Measurements from ENCODE around the gene GDPD5. TPM values are rescaled to one million over a fixed set of nuclear protein-coding genes. Genes with fewer than 3 reads are reported as not detected.

GDPD5 gene
- total RNA-seq, 1 experiment from 2014 or later: 15.2 TPM

DNA sequence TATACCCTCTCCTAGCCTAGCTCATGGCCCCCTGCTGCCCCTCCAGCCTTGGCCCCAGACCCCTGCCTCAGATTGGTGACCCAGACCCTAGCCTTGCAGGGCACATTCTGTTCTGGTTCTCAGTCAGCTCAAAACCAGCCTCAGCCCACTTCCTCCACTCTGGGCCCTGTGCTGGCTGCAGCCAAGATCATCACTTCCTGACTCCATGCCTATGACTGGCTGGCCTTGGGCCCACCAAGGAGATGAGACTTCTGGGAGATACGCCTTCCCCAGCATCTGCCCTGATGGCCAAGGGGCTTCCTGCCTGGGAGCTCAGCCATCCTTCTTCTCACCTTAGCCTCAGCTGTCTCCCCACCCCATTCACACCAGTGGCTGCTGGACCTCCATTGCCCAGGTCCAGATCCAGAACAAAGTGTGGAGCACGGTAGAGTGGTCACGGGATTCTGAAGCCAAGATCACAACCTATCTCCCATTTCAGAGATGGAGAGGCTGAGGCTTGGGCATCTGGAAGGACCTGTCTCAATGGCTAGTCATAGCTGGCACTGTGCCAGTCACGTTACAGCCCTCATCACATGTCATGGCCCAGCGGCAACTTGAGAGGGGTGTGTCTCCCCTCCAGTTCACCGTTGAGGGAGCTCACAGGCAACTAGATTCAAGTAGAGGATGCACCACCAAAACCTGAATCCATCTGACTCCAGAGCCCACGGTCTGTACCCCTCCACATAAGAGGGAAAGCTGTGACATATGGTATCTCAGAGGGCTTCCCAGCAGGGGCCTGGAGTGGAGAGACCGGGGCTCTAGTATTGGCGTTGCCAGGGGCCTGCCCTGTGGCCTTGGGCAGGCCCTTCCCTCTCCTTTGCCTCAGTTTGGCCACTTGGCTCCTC lies 49.7 kb downstream of the GDPD5 start:
- H3K27me3 ChIP-seq: no peaks in the 10 kb centered on the region
- no peak overlapping the region for H3K4me3 ChIP-seq
- H3K9me3 ChIP-seq: no peaks in the 10 kb centered on the region
- H3K36me3 ChIP-seq: no peaks in the 10 kb centered on the region
- peak; percentile 57 for DNase-seq

DNA sequence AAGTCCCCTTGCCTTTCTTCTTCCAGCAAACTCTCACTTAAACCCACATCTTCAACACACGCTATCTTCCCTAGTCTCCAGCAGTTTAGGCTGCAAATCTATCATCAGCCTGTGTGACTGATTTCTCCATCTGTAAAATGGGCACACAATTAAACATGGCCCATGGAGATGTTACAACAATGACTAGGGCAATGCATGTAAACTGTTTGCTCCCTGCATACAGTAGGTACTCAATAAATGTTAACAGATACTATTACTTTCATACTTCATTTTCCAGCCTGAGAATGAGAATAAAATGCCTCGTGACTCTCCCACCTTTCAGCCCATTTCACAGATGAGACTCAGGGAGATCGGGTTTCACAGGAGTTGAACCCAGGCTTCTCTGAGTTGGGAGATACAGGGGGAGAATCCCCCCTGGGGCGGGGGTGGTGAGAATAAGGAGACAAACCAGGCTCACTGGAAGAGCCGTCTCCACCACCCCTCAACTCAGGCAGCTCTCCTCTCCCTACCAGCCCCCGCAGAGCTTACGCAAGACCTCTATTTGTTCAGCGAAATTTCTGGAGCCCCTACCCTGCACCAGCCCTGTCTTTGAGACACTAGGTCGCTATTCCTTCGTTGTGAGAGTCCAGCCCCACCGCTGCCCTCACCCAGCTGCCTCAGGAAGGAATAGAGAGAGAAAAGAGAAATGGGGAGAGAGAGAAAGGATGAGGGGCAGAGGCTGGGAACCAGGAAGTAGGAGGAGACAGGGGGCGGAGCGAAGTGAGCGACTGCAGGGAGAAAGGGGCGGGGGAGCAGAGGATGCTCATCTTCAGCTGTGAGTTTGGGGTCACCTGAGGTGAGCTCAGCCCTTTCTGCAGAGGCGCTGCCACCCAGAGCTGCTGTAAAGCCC lies 50.6 kb downstream of the GDPD5 start:
- no peak for DNase-seq
- Histone ChIP-seq H3K4me3 (no peak overlapping the region), H3K36me3 (no peaks in the 10 kb centered on the region), H3K9me3 (no peaks in the 10 kb centered on the region), H3K27me3 (no peaks in the 10 kb centered on the region)

DNA sequence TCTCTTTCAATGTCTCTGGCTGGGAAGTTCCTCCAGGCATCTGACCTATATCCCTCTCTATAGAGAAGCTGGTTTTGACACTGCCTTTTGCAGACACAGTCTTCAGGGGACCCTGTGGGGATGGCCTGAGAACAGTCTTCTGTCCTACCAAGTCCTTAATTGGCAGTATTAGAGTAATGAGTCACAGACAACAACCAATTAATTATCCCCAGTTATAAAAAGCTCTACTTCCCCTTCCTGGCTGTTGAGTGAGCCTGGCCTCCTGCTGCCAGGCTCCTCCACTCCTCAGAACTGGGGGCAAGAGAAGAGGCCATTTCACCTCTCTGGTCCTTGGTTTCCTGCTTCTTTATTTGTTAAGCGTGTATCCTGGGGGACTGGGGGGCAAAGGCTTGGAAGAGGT lies 51.5 kb downstream of the GDPD5 start:
- no peak for DNase-seq
- no peaks in the 10 kb centered on the region for H3K9me3 ChIP-seq
- H3K27me3 ChIP-seq: no peaks in the 10 kb centered on the region

DNA sequence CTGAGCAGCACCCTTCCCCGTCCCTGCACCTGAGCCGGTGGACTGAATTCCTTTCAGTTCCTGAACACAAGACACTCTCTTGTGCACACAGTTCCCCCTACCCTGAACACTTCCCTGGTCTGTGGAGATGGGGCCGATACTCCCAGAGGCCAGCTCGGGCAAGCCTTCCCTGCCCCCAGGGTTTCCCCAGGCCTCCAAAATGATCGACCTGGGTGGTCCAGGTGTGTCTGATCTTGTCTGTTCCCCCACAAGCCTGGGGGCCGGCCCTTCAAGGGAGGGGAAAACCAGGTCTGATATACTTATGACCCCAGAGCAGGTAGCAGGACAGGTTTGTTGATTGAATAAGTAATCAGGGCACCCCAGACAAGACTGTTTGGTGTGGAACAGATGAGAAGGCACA lies 52.1 kb downstream of the GDPD5 start:
- no peak for DNase-seq
- no peaks in the 10 kb centered on the region for H3K27me3 ChIP-seq
- no peaks in the 10 kb centered on the region for H3K36me3 ChIP-seq
- no peak overlapping the region for H3K4me3 ChIP-seq
- no peaks in the 10 kb centered on the region for H3K9me3 ChIP-seq

More for the DNA sequence above, 51.5 kb downstream of the GDPD5 start:
- no peak overlapping the region for H3K4me3 ChIP-seq
- no peaks in the 10 kb centered on the region for H3K36me3 ChIP-seq

DNA sequence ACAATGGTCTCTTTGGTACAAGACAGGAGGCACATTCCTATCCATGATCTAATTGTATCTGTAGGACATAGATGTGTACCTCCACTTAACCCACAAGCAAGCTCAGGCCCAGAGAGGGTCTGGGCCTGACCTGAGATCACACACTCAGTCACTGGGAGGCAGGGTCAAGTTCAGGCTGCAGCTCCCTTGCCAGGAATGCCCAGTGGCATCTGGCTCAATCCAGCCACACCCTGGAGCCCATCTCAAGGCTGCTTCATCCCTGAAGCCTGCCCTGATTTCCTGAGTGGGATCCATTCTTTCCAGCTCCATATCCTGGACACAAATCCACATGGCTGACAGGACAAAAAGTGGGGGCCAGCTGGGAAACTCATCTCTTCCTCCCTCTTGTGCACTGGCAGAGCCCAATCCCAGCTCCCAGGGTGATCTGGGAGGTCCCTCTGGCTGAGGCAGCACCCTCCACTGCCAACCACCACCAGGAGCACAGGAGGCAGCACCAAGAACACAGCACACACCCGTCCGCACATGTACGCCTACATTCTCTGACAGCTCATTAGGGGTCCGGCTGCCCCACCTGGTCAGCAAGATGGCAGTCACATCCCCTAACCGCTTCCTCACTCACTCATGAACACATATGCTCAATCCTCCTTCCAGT lies 53.5 kb downstream of the GDPD5 start:
- no peak overlapping the region for H3K4me3 ChIP-seq
- no peaks in the 10 kb centered on the region for H3K36me3 ChIP-seq
- no peak for DNase-seq
- H3K27me3 ChIP-seq: no peaks in the 10 kb centered on the region
- H3K9me3 ChIP-seq: no peaks in the 10 kb centered on the region

DNA sequence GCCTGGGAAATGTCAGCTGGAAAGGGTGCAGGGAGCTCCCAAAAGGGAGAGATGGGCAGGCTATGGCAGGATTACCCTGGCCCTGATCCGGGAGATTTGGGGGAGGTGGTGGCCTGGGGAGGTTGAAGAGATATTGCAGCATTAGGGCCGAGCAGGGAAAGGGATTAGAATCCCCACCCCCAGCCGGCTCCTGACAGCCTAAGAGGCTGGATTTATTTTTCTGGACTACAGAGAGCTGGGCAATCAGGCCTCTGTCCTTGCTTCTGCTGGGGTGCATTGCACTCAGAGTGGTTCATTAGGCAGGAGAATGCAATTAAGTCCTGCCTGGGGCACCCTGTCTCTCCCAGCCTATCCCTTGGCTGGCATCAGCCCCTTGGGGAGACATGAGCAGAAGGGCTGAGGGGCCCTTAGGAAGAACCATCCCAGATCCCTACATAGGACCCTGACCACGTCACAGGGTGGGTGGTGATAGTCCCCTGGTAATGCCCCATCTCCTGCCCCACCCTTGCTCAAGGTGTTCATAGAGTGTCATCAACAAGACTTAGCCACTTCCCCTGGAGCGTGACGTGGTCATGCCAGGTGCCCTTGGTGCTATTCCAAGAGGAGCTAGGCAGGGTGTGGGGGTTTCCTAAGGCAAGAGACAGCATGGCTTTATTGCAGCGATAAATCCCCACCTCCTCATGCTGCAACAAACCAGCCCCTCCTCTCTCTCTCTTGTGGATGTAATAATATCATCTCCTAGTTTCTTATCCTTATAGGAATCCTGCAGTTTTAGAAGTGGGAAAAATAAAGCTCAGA lies 54.4 kb downstream of the GDPD5 start:
- no peaks in the 10 kb centered on the region for H3K27me3 ChIP-seq

DNA sequence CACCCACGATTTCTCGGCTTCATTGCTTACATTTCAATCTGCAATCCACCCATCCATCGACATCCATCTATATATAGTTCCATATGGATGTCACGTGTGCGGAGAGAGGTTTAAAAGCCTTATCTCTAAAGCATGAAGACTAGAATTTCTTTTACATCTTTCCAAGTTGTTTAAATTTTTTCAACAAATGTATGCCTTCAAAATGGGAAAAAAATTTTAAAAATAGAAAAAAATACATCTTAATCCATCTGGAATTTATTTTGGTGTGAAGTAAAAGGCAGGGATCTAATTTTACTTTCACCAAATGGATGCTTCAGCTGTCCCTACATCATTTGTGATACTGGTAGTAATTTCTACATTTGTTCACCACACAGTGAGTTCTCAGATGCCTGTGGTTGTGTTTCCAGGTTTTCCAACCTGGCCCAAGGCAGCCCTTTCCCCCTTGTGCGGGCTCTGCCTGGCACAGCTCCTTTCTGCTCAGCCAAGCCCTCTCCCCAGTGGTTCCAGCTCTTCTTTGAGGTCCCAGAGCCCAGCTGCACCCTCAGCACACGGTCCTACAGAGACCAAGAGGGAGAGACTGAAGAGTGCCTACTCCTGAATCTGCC lies 55.2 kb downstream of the GDPD5 start:
- H3K9me3 ChIP-seq: no peaks in the 10 kb centered on the region
- H3K36me3 ChIP-seq: no peaks in the 10 kb centered on the region
- H3K4me3 ChIP-seq: no peak overlapping the region
- no peaks in the 10 kb centered on the region for H3K27me3 ChIP-seq
- no peak for DNase-seq

More for the DNA sequence above, 54.4 kb downstream of the GDPD5 start:
- H3K4me3 ChIP-seq: no peak overlapping the region
- H3K36me3 ChIP-seq: no peaks in the 10 kb centered on the region
- H3K9me3 ChIP-seq: no peaks in the 10 kb centered on the region
- DNase-seq: no peak

DNA sequence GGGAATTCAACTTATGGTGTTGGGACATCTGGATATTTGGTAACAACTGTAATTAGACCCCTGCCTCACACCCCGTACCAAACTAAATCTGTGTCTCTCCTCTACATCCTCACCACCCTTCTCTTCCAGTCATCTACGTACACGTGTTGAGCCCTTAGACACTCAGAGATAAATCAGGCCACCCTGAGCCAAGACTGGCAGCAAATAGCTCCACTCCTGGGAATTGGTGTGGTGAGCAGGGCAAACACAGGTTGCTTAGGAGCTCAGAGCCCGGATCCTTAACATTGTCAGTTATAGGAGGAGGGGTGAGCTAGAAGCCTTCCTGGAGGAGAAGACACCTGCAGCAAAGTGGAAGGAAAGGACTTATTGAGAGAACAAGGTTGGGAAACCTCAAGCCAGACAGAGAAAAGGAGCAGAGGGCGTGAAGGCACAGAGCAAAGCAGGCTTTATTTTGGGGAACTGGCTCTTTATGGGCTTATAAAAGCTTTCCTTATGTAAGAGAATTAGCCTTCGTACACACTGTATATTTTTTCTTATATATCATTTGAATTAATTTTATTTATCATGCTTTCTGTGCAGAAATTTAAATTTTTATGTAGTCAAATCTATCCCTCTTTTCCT lies 55.8 kb downstream of the GDPD5 start:
- DNase-seq: no peak
- no peaks in the 10 kb centered on the region for H3K36me3 ChIP-seq
- H3K27me3 ChIP-seq: no peaks in the 10 kb centered on the region
- H3K4me3 ChIP-seq: no peak overlapping the region
- no peaks in the 10 kb centered on the region for H3K9me3 ChIP-seq

DNA sequence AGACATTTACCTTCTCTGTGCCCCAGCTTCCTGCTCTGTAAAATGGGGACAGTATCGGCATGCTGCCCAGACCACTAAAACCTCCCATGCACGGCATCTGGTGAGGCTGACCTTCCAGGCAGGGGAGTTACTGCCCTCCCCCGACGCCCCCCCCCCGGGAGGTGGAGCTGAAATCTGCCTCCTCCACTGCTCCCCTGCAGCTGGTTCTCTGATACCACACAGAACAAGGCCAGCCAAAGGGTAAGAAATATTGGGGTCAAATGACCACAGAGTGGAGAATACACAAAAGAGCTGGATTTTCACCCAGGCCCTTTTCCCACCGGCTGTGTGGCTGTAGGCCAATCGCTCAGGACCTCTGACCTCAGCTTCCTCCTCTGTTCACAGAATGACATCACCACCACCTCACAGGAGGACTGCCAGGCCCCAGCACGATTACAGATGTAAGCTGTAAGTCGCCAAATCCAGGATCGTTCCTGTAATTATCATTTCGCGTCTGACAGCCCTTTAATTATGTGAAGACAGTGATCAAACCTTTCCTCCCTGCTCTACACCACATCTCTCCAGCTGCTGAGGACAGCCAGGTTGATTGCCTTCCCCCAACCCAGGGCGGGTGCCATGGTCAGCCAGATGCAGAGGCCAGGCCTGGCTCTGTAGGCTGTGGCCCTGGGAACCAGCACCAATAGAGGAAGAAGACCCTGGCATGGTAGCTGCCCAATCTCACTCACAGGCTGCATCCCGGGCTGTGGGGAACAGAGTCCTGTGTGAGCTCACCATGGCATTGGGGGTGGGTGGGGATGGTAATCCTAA lies 57.0 kb downstream of the GDPD5 start:
- peak; percentile 30 for DNase-seq
- Histone ChIP-seq H3K9me3 (no peaks in the 10 kb centered on the region), H3K4me3 (no peak overlapping the region)

DNA sequence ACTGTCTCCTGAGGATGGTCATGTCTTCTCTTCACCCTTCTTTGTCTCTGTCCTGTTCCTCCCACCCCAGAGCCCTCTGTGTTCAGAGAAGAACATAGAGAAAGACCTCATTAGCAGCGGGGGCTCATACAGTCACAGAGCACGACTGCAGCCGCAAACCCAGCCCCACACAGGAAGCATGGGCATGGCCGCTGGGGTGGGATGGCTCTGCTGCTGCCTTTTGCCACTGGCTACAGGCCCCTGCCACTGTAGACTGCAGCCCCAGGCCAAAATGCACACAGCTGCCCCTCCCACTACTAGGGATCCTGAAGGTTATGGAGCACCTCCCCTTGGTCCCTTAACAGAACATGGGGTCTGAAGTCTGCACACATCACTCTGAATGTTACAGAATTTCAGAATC lies 57.9 kb downstream of the GDPD5 start:
- no peak for DNase-seq

More for the DNA sequence above, 57.0 kb downstream of the GDPD5 start:
- H3K27me3 ChIP-seq: no peaks in the 10 kb centered on the region
- no peaks in the 10 kb centered on the region for H3K36me3 ChIP-seq

DNA sequence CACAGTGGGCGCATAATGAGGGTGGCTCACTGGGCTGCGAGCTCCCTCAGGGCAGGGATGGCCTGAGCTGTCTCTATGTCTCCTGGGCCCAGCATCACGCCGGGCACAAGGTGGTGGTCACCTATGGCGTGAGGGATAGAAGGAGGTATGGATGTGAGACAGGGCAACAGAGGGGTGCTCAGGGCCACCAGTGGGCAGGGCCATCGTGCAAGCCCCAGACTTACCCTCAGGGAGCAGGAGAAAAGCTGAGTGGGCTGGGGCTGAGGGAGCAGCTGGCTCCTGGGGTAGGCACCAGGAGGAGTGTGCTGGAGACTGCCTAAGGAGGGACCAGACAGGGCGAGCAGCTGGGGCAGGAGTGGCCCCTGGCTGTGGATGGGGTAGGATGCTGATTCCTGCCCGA lies 58.4 kb downstream of the GDPD5 start:
- no peak overlapping the region for H3K4me3 ChIP-seq
- no peaks in the 10 kb centered on the region for H3K9me3 ChIP-seq
- no peaks in the 10 kb centered on the region for H3K36me3 ChIP-seq
- no peak for DNase-seq
- H3K27me3 ChIP-seq: no peaks in the 10 kb centered on the region

More for the DNA sequence above, 57.9 kb downstream of the GDPD5 start:
- no peak overlapping the region for H3K4me3 ChIP-seq
- no peaks in the 10 kb centered on the region for H3K9me3 ChIP-seq
- no peaks in the 10 kb centered on the region for H3K36me3 ChIP-seq
- no peaks in the 10 kb centered on the region for H3K27me3 ChIP-seq

DNA sequence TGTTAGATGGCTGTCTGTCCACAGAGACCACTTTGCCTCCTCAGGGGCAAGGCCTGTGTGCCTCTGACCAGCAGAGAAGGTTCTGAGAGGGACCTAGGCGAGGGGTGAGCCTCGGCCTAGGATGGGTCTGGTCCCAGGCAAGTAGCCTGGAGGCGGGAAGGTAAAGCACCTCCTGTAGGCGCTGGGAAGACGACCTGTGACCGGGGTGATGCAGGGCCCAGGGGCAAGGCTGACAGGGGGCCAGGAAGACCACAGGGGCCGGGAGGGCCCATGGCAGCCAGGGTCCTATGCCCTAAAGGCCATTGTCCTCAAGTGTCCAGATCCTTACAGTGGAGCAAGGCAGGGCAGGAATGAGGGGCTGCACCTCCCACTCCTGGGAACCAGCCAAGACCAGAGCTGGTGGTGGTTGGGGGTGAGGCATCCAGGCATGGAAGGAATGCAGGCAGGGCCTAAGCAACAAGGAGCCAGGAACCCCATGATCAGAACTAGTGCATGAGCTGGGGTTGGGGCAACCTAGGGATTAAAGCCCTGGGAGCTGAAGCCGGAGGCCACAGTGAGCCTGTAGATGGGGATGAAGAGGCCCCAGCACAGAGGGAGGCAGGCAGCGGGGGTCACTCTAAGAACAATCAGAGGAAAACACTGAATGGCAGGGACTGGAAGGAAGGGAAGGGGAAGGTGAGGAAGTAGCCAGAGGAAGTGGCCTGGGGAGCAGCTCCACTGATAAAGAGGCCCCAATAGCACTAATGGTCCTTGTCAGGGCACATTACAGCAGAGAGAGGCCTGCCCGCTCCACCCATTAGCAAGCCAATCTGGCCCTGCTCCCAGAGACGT lies 59.8 kb downstream of the GDPD5 start:
- no peak for DNase-seq
- Histone ChIP-seq H3K36me3 (no peaks in the 10 kb centered on the region), H3K9me3 (no peaks in the 10 kb centered on the region), H3K4me3 (no peak overlapping the region), H3K27me3 (no peaks in the 10 kb centered on the region)

DNA sequence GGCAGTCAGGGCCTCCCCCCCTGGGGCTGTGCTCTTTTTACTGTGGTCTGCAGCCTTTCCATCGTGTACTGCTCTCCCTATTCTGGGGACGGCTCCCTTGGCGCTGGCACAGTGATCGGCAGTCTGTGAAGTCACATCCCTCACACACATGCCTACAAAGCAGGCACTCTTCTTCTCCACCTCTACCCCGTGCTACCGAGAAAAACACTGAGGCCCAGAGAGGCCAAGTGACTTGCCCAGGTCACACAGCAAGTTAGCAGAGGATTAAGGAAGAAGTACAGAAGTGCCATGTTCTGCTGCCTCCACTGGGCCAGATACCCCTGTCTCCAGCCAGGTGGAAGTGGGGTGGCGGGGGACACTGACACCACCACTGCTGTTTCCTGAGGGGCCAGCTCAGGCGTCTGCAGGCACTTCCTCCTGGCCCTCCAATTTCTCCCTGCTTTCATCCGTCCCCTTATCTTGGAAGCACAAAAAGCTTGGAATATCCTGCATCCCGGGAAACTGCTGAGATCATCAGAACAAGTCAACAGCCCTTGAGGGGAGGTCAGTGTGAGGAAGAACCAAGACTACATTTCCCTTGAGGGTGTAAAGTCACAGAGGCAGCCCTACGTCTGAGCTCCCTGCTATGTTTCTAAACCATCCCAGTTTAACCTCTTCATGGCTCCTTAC lies 62.5 kb downstream of the GDPD5 start:
- H3K27me3 ChIP-seq: no peaks in the 10 kb centered on the region
- no peaks in the 10 kb centered on the region for H3K9me3 ChIP-seq
- no peaks in the 10 kb centered on the region for H3K36me3 ChIP-seq
- DNase-seq: no peak
- no peak overlapping the region for H3K4me3 ChIP-seq
